KOPT-K1 (cell line): ENCODE data around the gene AMPD3.
A peak's percentile ranks its signal among the peaks of the same experiment; 100 is the strongest.

Experiments
- H3K27ac ChIP-seq: fragments of 200-600 bp; sonication (generic); 2 replicates; pipeline ENCODE4 v1.5.1; 2016; ENCODE audit warnings: antibody characterized with exemption, mild to moderate bottlenecking, low read depth, low read length; ENCODE audit not compliant: poor library complexity, severe bottlenecking
- H3K36me3 ChIP-seq: fragments of 200-600 bp; sonication (generic); 2 replicates; pipeline ENCODE4 v1.5.1; 2017; ENCODE audit warnings: antibody characterized with exemption, mild to moderate bottlenecking, low read length, moderate library complexity; ENCODE audit not compliant: insufficient read depth
- H3K9me3 ChIP-seq: fragments of 200-600 bp; sonication (generic); 2 replicates; pipeline ENCODE4 v1.5.1; 2017; ENCODE audit warnings: antibody characterized with exemption, low read length, mild to moderate bottlenecking; ENCODE audit not compliant: insufficient read depth, poor library complexity, severe bottlenecking

Gene AMPD3

DNA sequence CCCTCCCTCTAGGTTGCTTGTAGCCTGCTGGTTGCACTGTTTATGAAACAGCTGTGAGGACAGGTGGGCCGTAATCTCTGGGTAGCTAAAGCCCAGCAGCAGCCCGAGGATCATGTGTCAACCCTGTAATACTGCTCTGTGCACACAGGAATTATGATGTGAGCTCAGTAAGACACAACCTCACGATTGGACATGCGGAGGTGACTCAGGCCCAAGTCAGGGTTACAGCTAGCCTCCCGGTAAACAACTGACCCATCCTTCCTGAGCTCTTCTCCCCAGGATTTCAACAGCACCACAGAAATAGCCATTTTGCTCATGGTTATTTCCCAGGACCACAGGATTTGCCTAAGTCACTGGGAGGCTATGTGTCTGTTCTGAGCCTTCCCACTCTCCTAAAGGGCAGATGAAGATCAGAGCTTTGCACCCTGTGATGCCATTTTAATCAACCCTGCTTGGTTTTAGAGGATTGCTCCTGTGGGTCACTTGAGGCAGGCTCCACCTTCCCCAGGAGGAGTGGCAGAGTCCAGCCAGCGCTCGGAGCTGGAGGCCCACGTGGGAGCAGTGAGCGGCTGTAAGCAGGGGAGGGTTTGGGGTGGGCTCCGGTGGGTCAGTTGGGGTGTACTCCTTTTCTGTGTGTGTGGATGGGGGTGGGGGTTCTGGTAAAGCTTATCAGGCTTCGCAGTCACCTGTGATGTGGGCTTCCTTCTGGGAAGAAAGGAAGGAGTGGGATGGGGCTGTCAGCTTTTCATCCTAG lies at the start of gene AMPD3:
TSS of gene AMPD3 (plus strand) at position 387 of the 754 bp plus-strand sequence. CDS start 6,256 bp downstream, outside the sequence.
- Histone ChIP-seq H3K27ac (peak within 1 kb of the TSS; percentile 92), H3K36me3 (no peaks in the 10 kb centered on the region), H3K9me3 (no peaks in the 10 kb centered on the region)

DNA sequence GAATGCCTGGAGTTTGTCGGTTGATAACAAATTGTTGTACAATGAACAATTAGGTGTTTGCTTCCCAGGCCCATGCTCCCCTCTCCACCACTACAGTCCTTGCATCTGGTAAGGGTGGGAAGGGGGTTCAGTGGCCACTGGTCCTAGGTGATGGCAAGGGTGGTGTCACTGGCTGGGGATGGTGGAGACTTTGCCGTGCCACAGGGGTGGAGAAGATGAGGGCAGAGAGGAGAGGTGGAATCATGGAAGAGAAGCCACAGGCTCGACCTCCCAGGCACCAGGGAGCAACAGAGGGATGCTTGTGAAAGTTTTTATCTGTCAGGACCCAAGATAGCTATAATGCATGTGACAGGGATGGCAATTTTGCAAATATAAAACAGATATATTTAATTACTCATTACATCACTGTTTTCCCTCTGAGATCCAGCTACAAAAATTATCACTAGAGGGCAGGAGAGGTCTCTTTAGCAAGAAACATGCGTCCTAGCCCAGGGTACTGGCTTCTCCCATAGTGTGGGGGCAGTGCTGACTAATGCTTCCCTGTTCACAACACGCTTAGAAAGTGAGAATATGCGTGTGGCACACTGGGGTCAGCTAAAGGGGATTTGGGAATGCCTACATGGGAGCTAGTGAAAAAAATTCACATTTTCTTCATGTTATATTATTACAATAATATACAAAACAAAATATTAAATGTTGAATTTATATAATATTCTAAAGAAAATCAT lies 49.0 kb upstream of the AMPD3 start:
- H3K9me3 ChIP-seq, result no peaks in the 10 kb centered on the region
- H3K27ac ChIP-seq, result no peak overlapping the region
- no peaks in the 10 kb centered on the region for H3K36me3 ChIP-seq

DNA sequence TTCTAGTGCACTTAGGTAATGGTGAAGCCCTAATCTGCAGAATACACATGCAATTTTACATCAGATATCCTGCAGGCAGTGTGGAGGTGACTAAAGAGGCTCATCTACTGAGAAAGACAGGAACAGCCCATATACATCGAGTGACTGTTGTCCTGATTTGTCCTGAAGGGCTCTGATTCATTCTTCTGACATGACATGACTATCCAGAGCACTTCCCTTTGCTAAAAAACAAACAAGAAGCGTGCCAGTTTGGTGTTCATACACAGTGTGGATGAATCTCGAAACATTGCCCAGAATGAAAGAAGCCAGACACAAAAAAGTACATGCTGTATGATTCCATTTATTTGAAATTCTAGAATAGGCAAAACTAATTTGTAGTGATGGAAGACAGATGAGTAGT lies 48.0 kb upstream of the AMPD3 start:
- Histone ChIP-seq H3K36me3 (no peaks in the 10 kb centered on the region), H3K27ac (no peak overlapping the region), H3K9me3 (no peaks in the 10 kb centered on the region)

DNA sequence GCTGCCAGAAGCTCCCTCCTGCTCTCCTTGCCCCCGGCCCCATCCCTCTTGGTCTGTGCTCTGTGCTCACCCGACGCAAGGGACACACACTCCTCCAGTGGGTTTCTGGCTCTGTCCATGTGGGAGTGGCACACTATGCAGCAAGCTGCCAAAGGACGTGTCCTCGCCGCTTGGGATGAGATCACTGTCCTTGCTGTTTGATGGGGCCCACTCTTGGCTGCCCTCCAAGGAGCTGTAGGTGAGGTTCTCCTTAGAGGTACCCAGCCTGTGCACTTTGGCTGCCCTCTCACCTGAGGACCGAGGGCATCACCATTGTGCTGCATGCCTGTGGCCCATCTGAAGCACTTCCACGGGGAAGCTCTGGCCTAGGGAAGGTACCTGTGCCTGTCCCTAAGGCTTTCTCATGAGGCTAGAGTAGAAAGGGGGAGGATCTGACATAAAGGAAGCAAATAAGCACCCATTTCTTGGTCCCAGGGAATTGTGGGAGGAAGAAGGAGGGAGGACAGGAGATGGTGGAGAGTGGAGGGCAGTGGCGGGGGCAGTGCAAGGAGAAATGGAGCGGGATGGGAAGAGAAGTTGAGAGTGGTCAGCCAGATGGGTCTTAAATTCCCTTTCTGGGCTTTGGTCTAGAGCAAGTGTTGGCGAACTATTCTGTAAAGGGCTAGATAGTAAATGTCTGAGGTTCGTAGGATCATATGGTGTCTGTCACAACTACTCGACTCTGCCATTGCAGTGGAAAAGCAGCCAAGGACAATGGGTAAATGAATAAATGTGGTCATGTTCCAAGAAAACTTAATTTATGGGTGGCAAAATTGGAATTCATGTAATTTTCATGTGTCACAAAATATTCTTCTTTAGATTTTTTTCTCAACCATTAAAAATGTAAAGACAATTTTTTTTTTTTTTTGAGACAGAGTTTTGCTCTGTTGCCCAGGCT lies 47.0 kb upstream of the AMPD3 start:
- Histone ChIP-seq H3K9me3 (no peaks in the 10 kb centered on the region), H3K27ac (no peak overlapping the region), H3K36me3 (no peaks in the 10 kb centered on the region)

DNA sequence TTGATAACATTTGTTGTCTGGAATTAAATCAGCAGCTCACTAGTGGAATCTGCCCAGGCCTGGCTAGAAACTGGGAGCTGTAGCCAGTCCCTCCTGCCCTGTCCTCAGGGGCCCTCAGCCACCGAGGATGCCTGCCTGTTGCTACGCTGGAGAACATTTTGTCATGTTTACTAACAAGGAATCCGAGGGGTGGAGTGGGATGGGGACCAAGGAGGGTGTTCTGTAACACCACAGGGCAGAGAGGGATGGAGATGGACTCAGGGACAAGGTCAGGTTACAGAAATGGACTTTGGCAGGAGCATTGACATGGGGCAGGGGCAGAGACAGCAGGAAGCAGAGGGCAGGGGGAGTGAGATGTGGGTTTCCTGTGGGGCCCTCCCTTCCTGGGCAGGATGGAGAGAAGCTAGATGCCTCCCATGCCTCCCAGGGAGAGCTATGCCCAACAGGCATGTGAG lies 45.8 kb upstream of the AMPD3 start:
- peak overlapping the region; percentile 56 for H3K27ac ChIP-seq
- H3K36me3 ChIP-seq, result no peaks in the 10 kb centered on the region
- H3K9me3 ChIP-seq, result no peaks in the 10 kb centered on the region

DNA sequence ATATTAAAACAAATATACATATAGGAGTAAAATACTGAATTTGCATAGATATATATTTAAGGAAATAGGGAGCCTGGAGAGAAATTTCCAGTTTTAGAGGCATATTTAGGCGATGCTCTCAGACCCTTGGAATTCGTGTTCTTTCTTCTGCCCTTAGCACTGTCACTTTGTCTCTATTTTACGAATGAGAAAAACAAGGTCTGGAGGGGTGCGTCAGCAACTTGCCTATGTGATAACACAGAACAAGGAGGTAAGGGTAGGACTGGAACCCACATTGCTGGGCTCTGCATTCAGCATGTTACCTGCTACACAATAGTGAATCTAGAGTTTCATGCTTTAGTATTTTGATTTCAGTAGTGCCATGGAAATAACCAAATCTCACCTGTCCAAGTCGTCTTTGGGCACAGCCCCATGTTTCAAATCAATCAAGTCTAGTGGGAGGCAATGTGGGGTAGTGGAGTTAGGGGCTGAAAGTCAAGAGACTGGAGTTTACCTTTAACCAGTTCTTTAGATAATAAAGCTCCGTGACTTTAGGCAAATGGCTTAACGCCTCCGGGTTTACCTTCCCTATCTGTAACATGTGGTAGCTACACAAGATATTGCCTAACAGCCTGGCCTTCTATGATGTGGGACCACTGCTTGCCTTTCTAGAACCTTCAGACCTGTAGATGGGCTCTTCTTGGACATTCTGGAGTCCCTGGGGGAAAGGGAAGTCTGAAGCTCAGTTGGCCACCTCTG lies 44.8 kb upstream of the AMPD3 start:
- no peaks in the 10 kb centered on the region for H3K9me3 ChIP-seq
- no peaks in the 10 kb centered on the region for H3K36me3 ChIP-seq
- no peak overlapping the region for H3K27ac ChIP-seq

DNA sequence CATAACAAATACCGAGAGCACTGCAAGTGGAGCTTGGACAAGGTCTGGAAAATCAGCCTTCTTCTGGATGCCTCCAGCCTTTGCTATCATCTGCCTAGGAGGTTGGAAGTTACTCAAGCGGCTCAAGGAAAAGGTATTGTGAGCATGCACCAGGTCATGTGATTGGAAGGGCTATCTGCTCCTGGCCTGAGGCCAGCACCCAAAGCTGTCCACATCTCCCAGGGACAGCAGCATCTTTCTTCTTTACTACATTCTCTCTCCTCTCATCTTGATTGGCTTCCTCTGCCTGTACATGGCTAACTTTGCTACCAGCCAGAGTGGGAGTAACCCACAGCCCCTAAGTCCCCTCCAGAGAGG lies 44.2 kb upstream of the AMPD3 start:
- no peaks in the 10 kb centered on the region for H3K36me3 ChIP-seq
- H3K27ac ChIP-seq, result no peak overlapping the region
- H3K9me3 ChIP-seq, result no peaks in the 10 kb centered on the region

DNA sequence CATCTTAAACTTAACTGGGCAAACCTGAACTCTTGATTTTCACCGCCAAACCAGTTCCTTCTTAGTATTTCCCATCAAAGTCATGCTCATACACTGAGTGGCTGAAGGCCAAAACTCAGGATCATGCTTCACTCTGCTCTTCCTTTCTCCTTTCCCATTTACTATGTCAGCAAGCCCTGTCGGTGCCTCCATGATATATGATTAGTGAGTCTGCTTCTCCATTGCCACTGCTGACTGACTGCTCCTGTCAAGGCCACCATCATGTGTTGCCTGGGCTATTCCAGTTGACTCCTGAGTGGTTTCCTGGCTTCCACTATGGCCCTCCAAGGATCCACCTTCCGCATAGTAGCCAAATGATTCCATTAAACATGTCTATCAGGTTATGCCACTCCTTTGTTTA lies 42.8 kb upstream of the AMPD3 start:
- Histone ChIP-seq H3K36me3 (no peaks in the 10 kb centered on the region), H3K9me3 (no peaks in the 10 kb centered on the region), H3K27ac (no peak overlapping the region)

DNA sequence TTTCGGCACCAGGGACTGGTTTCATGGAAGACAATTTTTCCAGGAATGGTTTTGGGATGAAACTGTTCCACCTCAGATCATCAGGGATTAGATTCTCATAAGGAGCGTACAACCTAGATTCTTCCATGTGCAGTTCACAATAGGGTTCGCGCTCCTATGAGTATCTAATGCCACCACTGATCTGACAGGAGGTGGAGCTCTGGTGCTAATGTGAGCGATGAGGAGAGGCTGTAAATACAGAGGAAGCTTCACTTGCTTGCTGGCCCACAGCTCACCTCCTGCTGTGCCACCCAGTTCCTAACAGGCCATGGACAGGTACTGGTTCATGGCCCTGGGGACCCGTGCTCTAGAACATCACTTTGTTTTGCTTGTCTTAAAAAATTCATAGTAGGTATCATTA lies 41.8 kb upstream of the AMPD3 start:
- Histone ChIP-seq H3K36me3 (no peaks in the 10 kb centered on the region), H3K27ac (no peak overlapping the region), H3K9me3 (no peaks in the 10 kb centered on the region)

DNA sequence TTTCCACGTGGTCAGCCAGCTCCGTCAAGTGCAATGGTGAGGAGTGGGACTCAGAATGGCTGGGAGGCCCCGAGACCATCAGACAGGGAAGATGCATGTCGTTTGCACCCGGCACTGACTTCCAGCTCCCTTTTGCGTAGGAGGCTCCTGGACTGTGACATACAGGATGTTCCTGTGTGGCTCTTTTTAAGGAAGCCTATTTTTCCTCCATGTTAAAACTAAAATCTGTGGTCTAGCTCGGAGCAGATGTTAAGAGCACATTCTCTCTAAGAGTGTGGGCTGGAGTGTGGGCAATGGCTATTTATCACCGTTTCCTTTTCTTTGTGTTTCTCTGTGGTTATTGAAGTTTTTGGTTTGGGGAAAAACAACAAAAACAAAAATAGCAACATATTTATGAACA lies 40.9 kb upstream of the AMPD3 start:
- Histone ChIP-seq H3K36me3 (no peaks in the 10 kb centered on the region), H3K9me3 (no peaks in the 10 kb centered on the region), H3K27ac (peak overlapping the region; percentile 57)

DNA sequence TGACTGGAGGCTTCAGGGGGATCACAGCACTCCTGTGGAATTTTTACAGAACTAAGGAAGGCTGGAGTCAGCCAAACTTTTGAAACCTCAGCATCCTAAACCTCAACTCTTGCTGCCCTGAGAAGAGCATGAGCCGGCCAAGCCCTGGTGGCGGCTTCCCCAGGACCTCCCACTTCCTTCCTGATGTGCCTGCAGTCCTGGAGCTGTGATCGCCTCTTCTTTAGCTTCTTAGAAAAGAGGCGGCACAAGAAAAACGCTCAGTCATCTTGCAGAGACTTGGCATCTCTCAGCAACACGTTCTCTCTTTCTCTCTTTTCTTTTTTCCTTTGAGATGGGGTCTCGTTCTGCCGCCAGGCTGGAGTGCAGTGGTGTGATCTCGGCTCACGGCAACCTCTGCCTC lies 40.4 kb upstream of the AMPD3 start:
- Histone ChIP-seq H3K27ac (peak overlapping the region; percentile 57), H3K36me3 (no peaks in the 10 kb centered on the region), H3K9me3 (no peaks in the 10 kb centered on the region)

DNA sequence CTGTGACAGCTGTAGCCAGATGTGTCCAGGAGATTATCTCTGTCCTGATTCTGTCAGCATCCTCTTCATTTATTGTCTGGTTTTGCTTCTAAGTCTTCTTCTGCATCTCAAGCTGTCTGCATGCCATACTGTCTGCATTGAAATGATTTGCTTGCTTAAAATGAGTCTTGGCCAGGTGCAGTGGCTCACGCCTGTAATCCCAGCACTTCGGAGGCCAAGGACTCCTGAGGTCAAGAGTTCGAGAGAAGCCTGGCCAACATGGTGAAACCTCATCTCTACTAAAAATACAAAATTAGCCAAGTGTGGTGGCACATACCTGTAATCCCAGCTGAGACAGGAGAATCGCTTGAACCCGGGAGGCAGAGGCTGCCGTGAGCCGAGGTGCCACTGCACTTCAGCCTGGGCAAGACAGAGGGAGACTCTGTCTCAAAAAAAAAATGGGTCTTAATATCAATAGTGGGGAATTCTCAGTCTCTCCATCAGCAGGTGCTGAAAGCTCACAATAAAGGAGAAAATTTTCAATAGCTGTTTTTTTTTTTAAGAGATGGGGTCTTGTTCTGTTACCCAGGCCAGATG lies 39.2 kb upstream of the AMPD3 start:
- Histone ChIP-seq H3K9me3 (no peaks in the 10 kb centered on the region), H3K27ac (no peak overlapping the region), H3K36me3 (no peaks in the 10 kb centered on the region)

DNA sequence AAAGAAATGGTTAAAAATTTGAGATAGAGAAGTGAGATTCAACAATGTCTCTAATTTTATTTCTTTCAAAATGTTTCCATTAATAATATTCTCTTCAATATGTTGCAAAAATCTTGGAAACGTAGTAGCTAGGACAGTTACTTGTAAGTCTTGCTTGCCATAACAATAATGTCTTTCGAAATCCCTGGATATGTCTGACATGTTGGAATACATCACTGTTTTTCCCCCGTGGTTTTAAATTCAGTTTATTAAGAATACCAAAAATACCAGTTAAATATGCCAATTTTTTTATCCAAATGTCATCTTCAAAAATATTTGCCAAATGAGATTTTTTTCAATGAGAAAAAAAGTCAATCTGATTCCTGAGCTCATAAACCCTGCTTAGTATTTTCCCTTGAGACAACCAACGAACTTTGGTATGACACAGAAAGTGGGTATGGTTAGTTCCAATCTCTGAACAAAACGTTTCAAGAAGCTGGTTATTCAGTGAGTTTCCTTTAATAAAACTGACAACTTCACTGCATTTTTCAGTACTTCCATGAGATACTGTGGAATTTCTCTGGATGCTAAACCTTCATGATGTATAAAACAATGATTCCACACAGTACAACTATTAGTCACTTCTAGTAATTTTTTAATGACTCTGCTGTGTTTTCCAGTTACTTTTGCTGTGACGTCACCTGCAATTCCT lies 36.7 kb upstream of the AMPD3 start:
- Histone ChIP-seq H3K36me3 (no peaks in the 10 kb centered on the region), H3K9me3 (no peaks in the 10 kb centered on the region), H3K27ac (no peak overlapping the region)

DNA sequence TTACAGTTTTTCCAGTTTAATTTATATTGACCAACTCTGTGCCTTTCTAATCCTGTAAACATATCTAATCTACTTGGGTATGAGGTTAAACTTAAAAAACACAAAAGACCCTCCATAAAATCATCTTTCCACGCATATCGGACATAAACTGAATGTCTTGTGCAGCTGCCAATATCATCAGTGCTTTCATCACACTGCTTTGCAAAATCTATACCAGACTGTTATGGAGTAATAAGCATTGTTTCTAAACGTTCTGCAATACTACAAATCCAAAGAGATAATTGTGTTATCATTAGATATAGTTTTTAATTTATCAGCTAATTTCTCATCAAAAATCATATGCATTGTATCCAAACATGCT lies 36.1 kb upstream of the AMPD3 start:
- no peaks in the 10 kb centered on the region for H3K9me3 ChIP-seq
- no peak overlapping the region for H3K27ac ChIP-seq
- no peaks in the 10 kb centered on the region for H3K36me3 ChIP-seq
